ENCODE results near the gene DEFB116.
"Not testable (repeated sequence)": the region's sequence is repeated elsewhere in the genome, so short reads cannot be mapped to it uniquely, and the experiment has no call there.

The DEFB116 gene

GRCh38 chr20:31308535-31309162 lies at the start of gene DEFB116:
DEFB116 (minus strand) TSS chr20:31308585; CDS start chr20:31308585, 0 bp downstream.
- DNase-seq (ENCODE audit: low read depth in 2 of 2): no peak

DNA sequence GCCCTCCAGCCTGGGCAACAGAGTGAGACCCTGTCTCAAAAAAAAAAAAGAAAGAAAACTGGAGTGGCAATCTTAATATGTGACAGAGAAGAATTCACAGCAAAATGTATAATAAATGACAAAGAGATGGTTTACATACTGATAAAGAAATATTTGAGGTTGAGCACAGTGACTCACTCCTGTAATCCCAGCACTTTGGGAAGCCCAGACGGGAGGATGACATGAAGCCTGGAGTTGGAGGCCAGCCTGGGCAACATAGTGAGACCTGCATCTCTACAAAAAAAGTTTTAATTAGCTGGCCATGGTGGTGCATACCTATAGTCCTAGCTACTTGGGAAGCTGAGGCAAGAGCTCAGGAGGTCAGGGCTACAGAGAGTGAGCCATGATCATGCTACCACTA lies 47.6 kb upstream of the DEFB116 start:
- no peak for DNase-seq (ENCODE audit: low read depth in 2 of 2)

GRCh38 chr20:31341470-31341869 lies 33.1 kb upstream of the DEFB116 start:
- DNase-seq (ENCODE audit: low read depth in 2 of 2): no peak

DNA sequence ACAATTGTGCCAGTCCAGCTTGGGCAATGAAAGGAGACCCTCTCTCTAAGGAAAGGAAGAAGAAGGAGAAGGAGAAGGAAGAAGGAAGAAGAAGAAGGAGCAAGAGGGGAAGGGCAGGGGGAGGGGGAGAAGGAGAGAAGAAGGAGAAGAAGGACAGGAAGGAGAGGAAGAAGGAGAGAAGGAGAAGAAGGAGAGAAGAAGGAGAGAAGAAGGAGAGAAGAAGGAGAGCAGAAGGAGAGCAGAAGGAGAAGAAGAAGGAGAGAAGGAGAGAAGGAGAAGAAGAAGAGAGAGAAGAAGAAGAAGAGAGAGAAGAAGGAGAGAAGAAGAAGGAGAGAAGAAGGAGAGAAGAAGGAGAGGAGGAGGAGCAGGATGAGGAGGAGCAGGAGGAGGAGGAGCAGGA lies 22.5 kb upstream of the DEFB116 start:
- no peak for DNase-seq (ENCODE audit: low read depth in 2 of 2)

GRCh38 chr20:31322504-31322903 lies 14.1 kb upstream of the DEFB116 start:
- no peak for DNase-seq (ENCODE audit: low read depth in 2 of 2)

DNA sequence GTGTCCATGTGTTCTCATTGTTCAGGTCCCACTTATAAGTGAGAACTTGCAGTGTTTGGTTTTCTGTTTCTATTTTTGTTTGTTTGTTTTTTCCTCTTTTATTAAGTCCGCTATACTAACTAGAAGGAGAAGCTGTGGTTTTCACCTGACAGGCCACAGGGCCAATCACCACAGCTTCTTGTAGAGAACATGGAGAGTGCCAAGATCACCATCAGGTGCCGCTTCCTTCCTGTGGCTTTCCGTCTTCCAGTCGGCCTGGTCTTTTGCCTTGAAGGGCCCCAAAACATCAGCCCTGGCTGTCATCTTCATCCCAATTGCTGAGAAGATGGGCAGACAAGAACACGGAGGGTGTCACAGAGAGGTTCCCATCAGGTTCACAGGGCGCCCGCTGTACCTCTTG lies 23.4 kb downstream of the DEFB116 start:
- DNase-seq (ENCODE audit: low read depth in 2 of 2): not testable (repeated sequence)

GRCh38 chr20:31278178-31278577 lies 30.2 kb downstream of the DEFB116 start:
- no peak for DNase-seq (ENCODE audit: low read depth in 2 of 2)

DNA sequence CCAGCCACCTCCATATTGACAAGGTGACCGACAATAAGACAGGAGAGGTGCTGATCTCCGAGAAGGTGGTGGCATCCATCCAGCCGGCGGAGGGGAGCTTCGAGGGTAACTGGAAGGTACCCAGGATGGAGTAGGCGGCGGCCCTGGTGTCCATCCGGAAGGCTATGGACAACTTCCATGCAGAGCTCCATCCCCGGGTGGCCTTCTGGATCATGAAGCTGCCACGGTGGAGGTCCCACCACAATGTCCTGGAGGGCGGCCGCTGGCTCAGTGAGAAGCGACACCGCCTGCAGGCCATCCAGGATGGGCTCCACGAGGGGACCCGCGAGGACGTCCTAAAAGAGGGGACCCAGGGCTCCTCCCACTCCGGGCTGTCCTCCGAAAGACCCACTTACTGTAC lies 33.9 kb downstream of the DEFB116 start:
- DNase-seq (ENCODE audit: low read depth in 2 of 2): no peak

GRCh38 chr20:31260326-31260932 lies 48.0 kb downstream of the DEFB116 start:
- DNase-seq (ENCODE audit: low read depth in 2 of 2): no peak

DNA sequence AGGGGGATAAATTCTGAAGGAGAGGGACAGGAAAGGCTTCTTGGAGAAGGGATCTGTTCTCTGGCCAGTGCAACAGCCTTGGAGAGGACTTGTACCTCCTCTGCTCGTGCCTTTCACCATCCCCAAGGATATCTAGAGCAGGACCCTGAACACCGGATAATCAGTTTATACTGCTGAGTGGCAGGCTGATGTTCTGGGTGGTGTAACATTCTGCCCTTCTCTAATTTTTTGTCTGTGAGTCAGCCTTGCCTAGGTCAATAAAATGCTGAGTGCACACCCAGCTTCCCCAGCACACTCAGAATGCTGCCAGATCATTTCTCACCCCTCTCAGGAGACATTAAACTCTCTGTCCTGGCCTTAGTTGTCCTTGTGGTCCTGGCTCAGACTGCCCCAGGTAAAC lies 51.0 kb downstream of the DEFB116 start, which contains the start of gene DEFB115:
Gene DEFB115 (plus strand): TSS at position 301 of the 400 bp plus-strand sequence. CDS start 0 bp downstream, at position 301.
- DNase-seq (ENCODE audit: low read depth in 2 of 2): no peak

DNA sequence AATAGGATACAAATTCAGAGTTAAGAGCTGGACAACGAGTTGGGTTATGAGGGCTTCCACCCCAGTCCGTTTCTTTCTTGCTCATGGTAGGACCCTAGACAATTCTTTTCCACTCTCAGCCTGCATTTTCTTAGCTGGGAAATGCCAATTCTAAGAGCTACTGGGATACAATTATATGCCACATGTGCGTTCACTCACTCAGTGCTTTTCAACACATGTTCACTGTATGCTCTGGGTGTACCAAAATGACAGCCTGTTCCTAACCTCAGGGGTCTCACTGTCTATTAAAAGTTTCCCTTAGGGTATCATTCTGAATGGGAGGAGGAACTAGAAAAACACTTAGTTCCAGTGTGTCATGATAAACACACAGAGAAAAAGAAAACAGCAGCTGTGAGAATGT lies 51.4 kb downstream of the DEFB116 start:
- DNase-seq (ENCODE audit: low read depth in 2 of 2): no peak
